HepG2 (cell line): Measurements from ENCODE around the gene DPH3. TPM values are rescaled to one million over a fixed set of nuclear protein-coding genes. Genes with fewer than 3 reads are reported as not detected.

Experiments
- ATAC-seq: fragments of 200-7000 bp; cut with Tn5 transposase; 3 replicates; pipeline ENCODE4 v1.9.1; 2020; ENCODE audit warnings: mild to moderate bottlenecking, moderate library complexity
- BruUV-seq: library from RNA; stranded (reverse); fragments of 400-500 nt; replicated peaks from 2 replicates; lab custom pipeline; 2021; lab: Mats Ljungman, UMichigan
- CTCF ChIA-PET: fragments of 300-600 bp; formaldehyde crosslinking; extraction: SDS; loops from one replicate; lab custom pipeline; 2021; ENCODE audit warnings: low total read pairs, inconsistent platforms, low intra/inter-chr PET ratio; lab: Yijun Ruan, JAX
- POLR2A ChIA-PET: fragments of 350-600 bp; sonication (Branson Sonifier 250); formaldehyde crosslinking; loops from one replicate; lab custom pipeline; 2020; ENCODE audit warnings: antibody characterized with exemption, inconsistent platforms; lab: Yijun Ruan, JAX
- DNase-seq: peaks from one replicate; pipeline ENCODE4 v3.0.0-alpha.2; 2015; ENCODE audit warnings: low spot score
- FAIRE-seq: peaks from 3 replicates; lab custom pipeline; 2011; peaks lifted over from hg19 to GRCh38; lab: Jason Lieb, UNC
- H2AFZ ChIP-seq: one replicate; pipeline ENCODE4 v1.6.1; 2011; ENCODE audit warnings: low read length, inconsistent platforms
- H3K27ac ChIP-seq: fragments of 300-600 bp; 3 replicates; pipeline ENCODE4 v1.8.0; 2011; ENCODE audit warnings: mixed run types, mild to moderate bottlenecking, mixed read lengths, low read length, inconsistent platforms; ENCODE audit not compliant: insufficient read depth; ENCODE audit errors: extremely low read length
- H3K27me3 ChIP-seq, 2 experiments: fragments of 200-600 bp in 1 of 2; 2 replicates in 1 of 2; 3 replicates in 1 of 2; pipeline versions ENCODE4 v1.6.0 to v1.8.0; 2011; ENCODE audit warnings: low read length in 2 of 2, mild to moderate bottlenecking in 2 of 2, moderate library complexity in 2 of 2, inconsistent platforms in 1 of 2; ENCODE audit not compliant: insufficient read depth in 2 of 2, control insufficient read depth in 1 of 2
- H3K36me3 ChIP-seq, 2 experiments: fragments of 200-600 bp in 1 of 2; replicated peaks in 1 of 2; 2 replicates in 1 of 2; 3 replicates in 1 of 2; pipeline versions ENCODE4 v1.5.1 to v1.8.0; 2011; ENCODE audit warnings: low read length in 2 of 2, inconsistent platforms in 1 of 2; ENCODE audit not compliant: insufficient read depth in 2 of 2, control insufficient read depth in 1 of 2
- H3K4me1 ChIP-seq: 2 replicates; pipeline ENCODE4 v1.5.1; 2012; ENCODE audit warnings: low read length, inconsistent platforms; ENCODE audit not compliant: insufficient read depth
- H3K4me2 ChIP-seq: 2 replicates; pipeline ENCODE4 v1.6.0; 2011; ENCODE audit warnings: low read depth, low read length, inconsistent platforms
- H3K4me3 ChIP-seq, 3 experiments: fragments of 200-600 bp in 1 of 3; sonication (generic), shearing (Covaris generic) in 1 of 3; replicated peaks in 1 of 3; 2 replicates each; pipeline ENCODE4 v1.5.1; 2011 to 2016; ENCODE audit warnings: low read length in 3 of 3, inconsistent platforms in 2 of 3, low read depth in 2 of 3, mild to moderate bottlenecking in 2 of 3, control low read depth in 1 of 3, mixed read lengths in 1 of 3; ENCODE audit not compliant: insufficient read depth in 1 of 3
- H3K79me2 ChIP-seq: one replicate; pipeline ENCODE4 v1.6.1; 2011; ENCODE audit warnings: low read length, inconsistent platforms; ENCODE audit not compliant: insufficient read depth
- H3K9ac ChIP-seq: 2 replicates; pipeline ENCODE4 v1.6.0; 2011; ENCODE audit warnings: mild to moderate bottlenecking, low read depth, low read length, inconsistent platforms; ENCODE audit not compliant: insufficient read depth
- H3K9me3 ChIP-seq: 2 replicates; pipeline ENCODE4 v1.5.1; 2012; ENCODE audit warnings: mild to moderate bottlenecking, low read length
- H4K20me1 ChIP-seq: 2 replicates; pipeline ENCODE4 v1.6.0; 2011; ENCODE audit warnings: inconsistent platforms, mild to moderate bottlenecking, low read length, moderate library complexity; ENCODE audit not compliant: insufficient read depth
- ARNT ChIP-seq: fragments of 450-650 bp; IDR thresholded peaks from 2 replicates; pipeline ENCODE4 v1.6.1; 2017
- ELF1 ChIP-seq: sonication (generic); formaldehyde crosslinking; IDR thresholded peaks from 2 replicates; pipeline ENCODE4 v1.4.0; 2020; ENCODE audit warnings: missing genetic modification reagents
- HMGA1 ChIP-seq: sonication (generic); formaldehyde crosslinking; conservative IDR thresholded peaks from 2 replicates; pipeline ENCODE4 v1.4.0; 2020; ENCODE audit warnings: missing genetic modification reagents
- HNRNPK ChIP-seq: fragments of 200-400 bp; formaldehyde crosslinking; IDR thresholded peaks from 2 replicates; pipeline ENCODE4 v1.6.1; 2018; ENCODE audit warnings: low read length, low read depth, moderate library complexity, mild to moderate bottlenecking; ENCODE audit not compliant: poor library complexity, severe bottlenecking
- KAT8 ChIP-seq: IDR thresholded peaks from 2 replicates; pipeline ENCODE4 v1.6.1; 2016; ENCODE audit warnings: missing genetic modification reagents, missing compliant biosample characterization
- PTBP1 ChIP-seq: fragments of 200-400 bp; formaldehyde crosslinking; IDR thresholded peaks from 2 replicates; pipeline ENCODE4 v1.6.1; 2018; ENCODE audit warnings: low read length, low read depth; ENCODE audit not compliant: poor library complexity, severe bottlenecking
- SALL1 ChIP-seq: sonication (generic); formaldehyde crosslinking; IDR thresholded peaks from 2 replicates; pipeline ENCODE4 v1.8.0; 2022; ENCODE audit warnings: mild to moderate bottlenecking, missing genetic modification reagents
- SYNCRIP ChIP-seq: fragments of 200-400 bp; formaldehyde crosslinking; IDR thresholded peaks from 2 replicates; pipeline ENCODE4 v1.6.1; 2018; ENCODE audit warnings: mild to moderate bottlenecking, low read depth, low read length; ENCODE audit not compliant: insufficient read depth
- TFE3 ChIP-seq: IDR thresholded peaks from 2 replicates; pipeline ENCODE4 v1.6.1; 2016
- ZBTB37 ChIP-seq: sonication (generic); formaldehyde crosslinking; IDR thresholded peaks from 2 replicates; pipeline ENCODE4 v1.4.0; 2020; ENCODE audit warnings: mild to moderate bottlenecking, missing genetic modification reagents
- ZC3H4 ChIP-seq: sonication (generic); formaldehyde crosslinking; IDR thresholded peaks from 2 replicates; pipeline ENCODE4 v1.4.0; 2020; ENCODE audit warnings: missing genetic modification reagents, borderline replicate concordance
- ZKSCAN8 ChIP-seq: IDR thresholded peaks from 2 replicates; pipeline ENCODE4 v1.6.1; 2016; ENCODE audit warnings: borderline replicate concordance, missing genetic modification reagents, missing compliant biosample characterization
- ZNF703 ChIP-seq: sonication (generic); formaldehyde crosslinking; IDR thresholded peaks from 2 replicates; pipeline ENCODE4 v1.5.1; 2020; ENCODE audit warnings: missing genetic modification reagents, mild to moderate bottlenecking, moderate library complexity, borderline replicate concordance
- WGBS: methylation state at CpG from one replicate; pipeline ENCODE4 v1.1.6; 2017; ENCODE audit warnings: low lambda C conversion rate; 5-methylcytosine and 5-hydroxymethylcytosine counted together
- in situ Hi-C: cut with HindIII; loops from 2 replicates; pipeline ENCODE4 v1.10.0; 2017; ENCODE audit warnings: low pct_unique_long_range_greater_than_20kb; ENCODE audit not compliant: extremely low pct_ligation_motif_present
- intact Hi-C: fragments of 100-400 bp; cut with micrococcal nuclease; formaldehyde crosslinking; loops from one replicate; pipeline ENCODE4 v1.10.0; 2022; ENCODE audit not compliant: unreplicated experiment
- polyA plus RNA-seq, 8 experiments: library from polyadenylated mRNA; depleted of rRNA in 3 of 8; stranded (reverse) in 7 of 8; unstranded in 1 of 8; fragments of >200 nt; fragmentation: Illumina TruSeq in 4 of 8; extraction: Trizol in 4 of 8; gene quantifications; 2 replicates each; pipeline versions ENCODE4 v1.2.1 to v1.2.3, GENCODE V29; 2011 to 2016; ENCODE audit warnings: low read depth in 4 of 8, missing spikeins in 1 of 8, mixed read lengths in 1 of 8; ENCODE audit not compliant: insufficient read depth in 1 of 8
- total RNA-seq, 5 experiments: library from RNA; depleted of rRNA; stranded (reverse); fragments of >200 nt; fragmentation: Illumina TruSeq; extraction: Trizol; gene quantifications; 2 replicates each; pipeline ENCODE4 v1.2.3, GENCODE V29; 2016; ENCODE audit warnings: low read depth in 1 of 5
- TF ChIP-seq, protein P1 (sequence below), 2 experiments: sonication (generic) in 1 of 2; formaldehyde crosslinking in 1 of 2; IDR thresholded peaks; 2 replicates each; pipeline versions ENCODE4 v1.5.1 to v1.6.1; 2011 to 2020; ENCODE audit warnings: borderline replicate concordance in 1 of 2, low read depth in 1 of 2, low read length in 1 of 2, mild to moderate bottlenecking in 1 of 2, missing genetic modification reagents in 1 of 2, moderate library complexity in 1 of 2
- TF ChIP-seq, protein P2 (sequence below): fragments of 450-650 bp; IDR thresholded peaks from 2 replicates; pipeline ENCODE4 v1.6.1; 2017; ENCODE audit warnings: mild to moderate bottlenecking

Gene DPH3
- total and polyA plus RNA-seq, 2 of the 13 experiments (the other 11 are each of a cell fraction or from before 2014, with no cell fraction given): 18.3 to 21.6 TPM

- TF ChIP-seq PTBP1: no peak
- no peak for TF ChIP-seq ZKSCAN8 (CRISPR knock-in tag)
- no peak for TF ChIP-seq ELF1 (CRISPR knock-in tag)
- TF ChIP-seq ARNT: no peak
- TF ChIP-seq ZNF703: no peak
- TF ChIP-seq ZC3H4 (CRISPR knock-in tag): no peak
These were observed 14.5 kb upstream of the DPH3 start (continued) for GRCh38 chr3:16279010-16279801.

- ATAC-seq: no peak
- TF ChIP-seq, protein P1, sequence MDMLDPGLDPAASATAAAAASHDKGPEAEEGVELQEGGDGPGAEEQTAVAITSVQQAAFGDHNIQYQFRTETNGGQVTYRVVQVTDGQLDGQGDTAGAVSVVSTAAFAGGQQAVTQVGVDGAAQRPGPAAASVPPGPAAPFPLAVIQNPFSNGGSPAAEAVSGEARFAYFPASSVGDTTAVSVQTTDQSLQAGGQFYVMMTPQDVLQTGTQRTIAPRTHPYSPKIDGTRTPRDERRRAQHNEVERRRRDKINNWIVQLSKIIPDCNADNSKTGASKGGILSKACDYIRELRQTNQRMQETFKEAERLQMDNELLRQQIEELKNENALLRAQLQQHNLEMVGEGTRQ (IDR thresholded peaks at IDR 0.05; ENCODE audit: low read depth, low read length): no peak
- TF ChIP-seq, protein P1 (CRISPR knock-in tag; IDR thresholded peaks at IDR 0.05; ENCODE audit: borderline replicate concordance): no peak
- TF ChIP-seq KAT8 (CRISPR knock-in tag) (no peak), HMGA1 (no peak), HNRNPK (no peak), TFE3 (no peak), SYNCRIP (no peak), SALL1 (no peak), ZBTB37 (CRISPR knock-in tag) (no peak)
- TF ChIP-seq, protein P2, sequence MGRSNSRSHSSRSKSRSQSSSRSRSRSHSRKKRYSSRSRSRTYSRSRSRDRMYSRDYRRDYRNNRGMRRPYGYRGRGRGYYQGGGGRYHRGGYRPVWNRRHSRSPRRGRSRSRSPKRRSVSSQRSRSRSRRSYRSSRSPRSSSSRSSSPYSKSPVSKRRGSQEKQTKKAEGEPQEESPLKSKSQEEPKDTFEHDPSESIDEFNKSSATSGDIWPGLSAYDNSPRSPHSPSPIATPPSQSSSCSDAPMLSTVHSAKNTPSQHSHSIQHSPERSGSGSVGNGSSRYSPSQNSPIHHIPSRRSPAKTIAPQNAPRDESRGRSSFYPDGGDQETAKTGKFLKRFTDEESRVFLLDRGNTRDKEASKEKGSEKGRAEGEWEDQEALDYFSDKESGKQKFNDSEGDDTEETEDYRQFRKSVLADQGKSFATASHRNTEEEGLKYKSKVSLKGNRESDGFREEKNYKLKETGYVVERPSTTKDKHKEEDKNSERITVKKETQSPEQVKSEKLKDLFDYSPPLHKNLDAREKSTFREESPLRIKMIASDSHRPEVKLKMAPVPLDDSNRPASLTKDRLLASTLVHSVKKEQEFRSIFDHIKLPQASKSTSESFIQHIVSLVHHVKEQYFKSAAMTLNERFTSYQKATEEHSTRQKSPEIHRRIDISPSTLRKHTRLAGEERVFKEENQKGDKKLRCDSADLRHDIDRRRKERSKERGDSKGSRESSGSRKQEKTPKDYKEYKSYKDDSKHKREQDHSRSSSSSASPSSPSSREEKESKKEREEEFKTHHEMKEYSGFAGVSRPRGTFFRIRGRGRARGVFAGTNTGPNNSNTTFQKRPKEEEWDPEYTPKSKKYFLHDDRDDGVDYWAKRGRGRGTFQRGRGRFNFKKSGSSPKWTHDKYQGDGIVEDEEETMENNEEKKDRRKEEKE: no peak
These were observed 12.7 kb upstream of the DPH3 start for GRCh38 chr3:16277471-16277870.

More at GRCh38 chr3:16277471-16277870, 12.7 kb upstream of the DPH3 start:
- no peak overlapping the region for H2AFZ ChIP-seq
- no peaks in the 10 kb centered on the region for H3K79me2 ChIP-seq
- H4K20me1 ChIP-seq: no peaks in the 10 kb centered on the region
- no peak overlapping the region for H3K4me3 ChIP-seq
- H3K27ac ChIP-seq: no peak overlapping the region
- no peaks in the 10 kb centered on the region for H3K27me3 ChIP-seq
- no peak overlapping the region for H3K4me2 ChIP-seq
- no peak for FAIRE-seq
- H3K9ac ChIP-seq: no peak overlapping the region
- peaks cover 1 to 56% of the 10 kb centered on the region in 2 experiments; a peak in 4 of 5 replicates for H3K36me3 ChIP-seq
- DNase-seq: no peak
- H3K9me3 ChIP-seq: no peaks in the 10 kb centered on the region
- in situ Hi-C loops: no loop called here
- 93% methylated on average over 3 of the region's 3 CpGs for WGBS
- ChIA-PET CTCF (no interaction called here), POLR2A (no interaction called here)
- BruUV-seq: no TSS peak
- H3K4me1 ChIP-seq: no peaks in the 10 kb centered on the region
- intact Hi-C loops: no loop called here
